ENCODE results near the gene POLE.

- no peak for TF ChIP-seq CTCF (conservative IDR thresholded peaks at IDR 0.05 in 1 of 2, IDR thresholded peaks at IDR 0.05 in 1 of 2; ENCODE audit: low read depth in 1 of 2, low read length in 2 of 2)
- TF ChIP-seq EZH2 (IDR thresholded peaks at IDR 0.05; ENCODE audit: low read length, missing control alignments): no peak
Observed at GRCh38 chr12:132674561-132674960, 12.6 kb downstream of the POLE start.

All from fibroblast of lung (primary cell).